K562 (cell line): ENCODE data around the gene COL6A2.

ENCODE experiments used
- FOS ChIP-seq: IDR thresholded peaks from 3 replicates; pipeline ENCODE4 v1.6.1; 2011; ENCODE audit not compliant: insufficient read length; ENCODE audit errors: extremely low read depth
- KLF16 ChIP-seq: IDR thresholded peaks from 2 replicates; pipeline ENCODE4 v1.6.1; 2016; ENCODE audit warnings: antibody characterized with exemption
- POLR2AphosphoS5 ChIP-seq: IDR thresholded peaks from 2 replicates; pipeline ENCODE4 v1.6.1; 2011; ENCODE audit warnings: mild to moderate bottlenecking, low read depth, low read length, moderate library complexity; ENCODE audit not compliant: control insufficient read depth, insufficient read depth
- PPARD ChIP-seq: fragments of 250-450 bp; sonication (Bioruptor Pico); IDR thresholded peaks from 2 replicates; pipeline ENCODE4 v1.8.0; 2022; ENCODE audit warnings: inconsistent platforms, mild to moderate bottlenecking, moderate library complexity
- SMC3 ChIP-seq: conservative IDR thresholded peaks from 2 replicates; pipeline ENCODE4 v1.6.1; 2011; ENCODE audit warnings: low read depth, low read length, improper control_type of control experiment; ENCODE audit not compliant: insufficient read depth
- TF ChIP-seq, protein P1 (sequence below): fragments of 450-650 bp; formaldehyde crosslinking; IDR thresholded peaks from 2 replicates; pipeline ENCODE4 v1.4.0; 2022; ENCODE audit warnings: missing genetic modification characterization
- TF ChIP-seq, protein P2 (sequence below), 3 experiments: IDR thresholded peaks in 2 of 3; conservative IDR thresholded peaks in 1 of 3; 2 replicates each; pipeline ENCODE4 v1.5.1; 2011 to 2012; ENCODE audit warnings: low read length in 3 of 3, mild to moderate bottlenecking in 3 of 3, control low read depth in 2 of 3, improper control_type of control experiment in 1 of 3, inconsistent platforms in 1 of 3, low read depth in 1 of 3, mixed read lengths in 1 of 3, moderate library complexity in 1 of 3; ENCODE audit not compliant: insufficient read depth in 2 of 3

DNA sequence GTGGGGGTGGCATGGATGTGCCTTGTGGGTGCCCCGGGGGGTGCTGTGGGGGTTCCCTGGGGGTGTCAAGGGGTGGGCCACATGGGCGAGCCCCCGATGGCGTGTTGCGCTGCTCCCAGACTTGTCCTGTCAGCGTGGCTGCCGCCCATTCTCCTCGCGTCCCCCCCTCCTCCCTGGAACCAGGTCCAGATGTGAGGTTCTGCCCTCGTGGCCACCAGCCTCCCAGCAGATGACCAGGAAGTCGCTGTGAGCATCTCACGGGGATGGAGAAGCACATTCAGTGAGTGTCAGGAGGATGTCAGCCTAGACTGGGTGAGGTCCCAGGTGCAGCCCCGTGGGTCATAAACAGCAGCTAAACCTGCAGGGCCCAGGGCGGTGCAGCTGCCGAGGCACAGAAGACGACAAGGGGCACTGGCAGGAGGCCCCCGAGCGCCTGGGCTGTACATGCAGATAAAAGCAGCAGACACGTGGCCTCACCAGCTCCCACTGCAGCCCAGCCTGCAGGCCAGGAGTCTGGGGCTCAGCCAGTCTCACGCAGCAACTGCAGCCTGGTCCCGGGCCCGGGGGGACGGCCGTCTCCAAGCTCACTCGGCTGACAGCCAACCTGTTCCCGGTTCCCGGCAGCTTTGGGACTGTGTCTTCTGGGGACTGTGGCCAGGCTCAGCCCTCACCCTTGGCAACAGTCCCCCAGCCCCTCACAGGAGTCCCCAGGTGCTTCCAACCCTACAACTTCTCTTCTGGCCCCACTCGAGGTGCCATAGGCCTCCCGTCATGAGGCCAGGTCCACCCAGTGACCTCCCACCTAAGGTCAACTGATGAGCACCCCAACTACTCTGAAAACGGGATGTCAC, 17.5 kb upstream of the COL6A2 start:
- TF ChIP-seq SMC3 (no peak), POLR2AphosphoS5 (no peak), PPARD (CRISPR knock-in tag) (no peak), FOS (no peak), KLF16 (no peak)
- TF ChIP-seq, protein P1, sequence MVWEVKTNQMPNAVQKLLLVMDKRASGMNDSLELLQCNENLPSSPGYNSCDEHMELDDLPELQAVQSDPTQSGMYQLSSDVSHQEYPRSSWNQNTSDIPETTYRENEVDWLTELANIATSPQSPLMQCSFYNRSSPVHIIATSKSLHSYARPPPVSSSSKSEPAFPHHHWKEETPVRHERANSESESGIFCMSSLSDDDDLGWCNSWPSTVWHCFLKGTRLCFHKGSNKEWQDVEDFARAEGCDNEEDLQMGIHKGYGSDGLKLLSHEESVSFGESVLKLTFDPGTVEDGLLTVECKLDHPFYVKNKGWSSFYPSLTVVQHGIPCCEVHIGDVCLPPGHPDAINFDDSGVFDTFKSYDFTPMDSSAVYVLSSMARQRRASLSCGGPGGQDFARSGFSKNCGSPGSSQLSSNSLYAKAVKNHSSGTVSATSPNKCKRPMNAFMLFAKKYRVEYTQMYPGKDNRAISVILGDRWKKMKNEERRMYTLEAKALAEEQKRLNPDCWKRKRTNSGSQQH (CRISPR knock-in tag): no peak
- TF ChIP-seq, protein P2, sequence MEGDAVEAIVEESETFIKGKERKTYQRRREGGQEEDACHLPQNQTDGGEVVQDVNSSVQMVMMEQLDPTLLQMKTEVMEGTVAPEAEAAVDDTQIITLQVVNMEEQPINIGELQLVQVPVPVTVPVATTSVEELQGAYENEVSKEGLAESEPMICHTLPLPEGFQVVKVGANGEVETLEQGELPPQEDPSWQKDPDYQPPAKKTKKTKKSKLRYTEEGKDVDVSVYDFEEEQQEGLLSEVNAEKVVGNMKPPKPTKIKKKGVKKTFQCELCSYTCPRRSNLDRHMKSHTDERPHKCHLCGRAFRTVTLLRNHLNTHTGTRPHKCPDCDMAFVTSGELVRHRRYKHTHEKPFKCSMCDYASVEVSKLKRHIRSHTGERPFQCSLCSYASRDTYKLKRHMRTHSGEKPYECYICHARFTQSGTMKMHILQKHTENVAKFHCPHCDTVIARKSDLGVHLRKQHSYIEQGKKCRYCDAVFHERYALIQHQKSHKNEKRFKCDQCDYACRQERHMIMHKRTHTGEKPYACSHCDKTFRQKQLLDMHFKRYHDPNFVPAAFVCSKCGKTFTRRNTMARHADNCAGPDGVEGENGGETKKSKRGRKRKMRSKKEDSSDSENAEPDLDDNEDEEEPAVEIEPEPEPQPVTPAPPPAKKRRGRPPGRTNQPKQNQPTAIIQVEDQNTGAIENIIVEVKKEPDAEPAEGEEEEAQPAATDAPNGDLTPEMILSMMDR (IDR thresholded peaks at IDR 0.05 in 2 of 3, conservative IDR thresholded peaks at IDR 0.05 in 1 of 3; ENCODE audit: insufficient read depth in 2 of 3, low read depth in 1 of 3, low read length in 3 of 3): no peak
